Spleen (tissue), 7 donors: Measurements from ENCODE around the gene NFKBIZ.

Experiments
- CTCF ChIP-seq, 11 experiments: fragments of 200-600 bp in 7 of 11; fragments of 450-650 bp in 4 of 11; sonication (generic) in 4 of 11; IDR thresholded peaks in 8 of 11; conservative IDR thresholded peaks in 3 of 11; 1 replicate in 7 of 11; 2 replicates in 4 of 11; pipeline versions ENCODE4 v1.4.0 to v1.8.0; 2016 to 2021; ENCODE audit warnings: antibody characterized with exemption in 11 of 11, inconsistent platforms in 4 of 11, mild to moderate bottlenecking in 1 of 11
- POLR2A ChIP-seq, 3 donors: fragments of 450-650 bp; IDR thresholded peaks; one replicate each; pipeline ENCODE4 v1.5.1; 2017; ENCODE audit warnings: antibody characterized with exemption in 3 of 3, mild to moderate bottlenecking in 1 of 3
- donor health status: DM: no; HTN: no; CAD: no; lungs with moderate emphysema.
- donor health status: DM: no; HTN: no; CAD: no.
- donor health status: DM: no; HTN: no; CAD: no.

DNA sequence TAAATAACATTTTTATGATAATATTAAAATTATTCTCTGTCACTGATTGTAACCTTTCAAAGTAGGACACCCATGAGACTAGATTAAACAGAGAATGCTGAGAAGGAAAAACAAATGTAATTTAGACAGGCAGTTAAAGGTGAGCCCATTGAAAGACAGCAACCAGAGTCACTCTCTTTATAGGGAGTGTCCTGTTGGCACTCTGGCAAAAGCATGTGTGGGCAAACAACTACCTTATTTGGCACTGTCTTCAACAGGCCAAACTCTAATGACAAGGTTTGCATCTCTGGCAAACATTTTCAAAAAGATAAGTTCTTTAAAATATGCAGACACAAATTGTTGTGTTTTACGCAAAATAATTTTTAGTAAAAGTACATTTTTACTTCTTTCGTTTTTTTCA is 29.8 kb downstream of the NFKBIZ start:
- TF ChIP-seq CTCF (IDR thresholded peaks at IDR 0.05 in 8 of 11, conservative IDR thresholded peaks at IDR 0.05 in 3 of 11) = no peak
- no peak for TF ChIP-seq POLR2A (IDR thresholded peaks at IDR 0.05)
